Activated CD8-positive, alpha-beta memory T cell treated with anti-CD3 and anti-CD28 coated beads for 24 hours (primary cell): Measurements from ENCODE around the gene DIO2.

ENCODE experiments used
- DNase-seq: peaks from one replicate; pipeline ENCODE4 v3.0.0-alpha.2; 2020

The DIO2 gene

GRCh38 chr14:80167793-80168448 lies 43.4 kb downstream of the DIO2 start:
- DNase-seq, result no peak

- no peak for DNase-seq
These were observed 46.1 kb downstream of the DIO2 start for GRCh38 chr14:80164991-80165721.

- no peak for DNase-seq
These were observed 58.5 kb downstream of the DIO2 start for GRCh38 chr14:80152763-80153162.

- no peak for DNase-seq
These were observed 59.1 kb downstream of the DIO2 start for GRCh38 chr14:80152166-80152565.

- no peak for DNase-seq
These were observed 61.0 kb downstream of the DIO2 start for GRCh38 chr14:80150301-80150700.
